Neural progenitor cell (in vitro differentiated cells): ENCODE measurements around the gene RBBP8NL. TPM values are rescaled to one million over a fixed set of nuclear protein-coding genes. Genes with fewer than 3 reads are reported as not detected.

Source experiments
- DNase-seq: peaks from one replicate; pipeline ENCODE4 v3.0.0-alpha.2; 2016; ENCODE audit warnings: low spot score
- H2AFZ ChIP-seq: fragments of 200-600 bp; sonication (generic); replicated peaks from 2 replicates; pipeline ENCODE4 v1.6.1; 2016; ENCODE audit warnings: antibody characterized with exemption
- H3F3A ChIP-seq: fragments of 200-600 bp; sonication (generic); 2 replicates; pipeline ENCODE4 v1.6.1; 2016; ENCODE audit warnings: antibody characterized with exemption, low read depth
- H3K27ac ChIP-seq: fragments of 200-600 bp; sonication (generic); 2 replicates; pipeline ENCODE4 v1.5.1; 2016; ENCODE audit warnings: mild to moderate bottlenecking
- H3K27me3 ChIP-seq: fragments of 200-600 bp; sonication (generic); 2 replicates; pipeline ENCODE4 v1.6.1; 2016; ENCODE audit warnings: mild to moderate bottlenecking, moderate library complexity
- H3K36me3 ChIP-seq: fragments of 200-600 bp; sonication (generic); 2 replicates; pipeline ENCODE4 v1.5.1; 2016
- H3K4me1 ChIP-seq: fragments of 200-600 bp; sonication (generic); 2 replicates; pipeline ENCODE4 v1.6.1; 2016; ENCODE audit warnings: mixed run types
- H3K4me2 ChIP-seq: fragments of 200-600 bp; sonication (generic); 2 replicates; pipeline ENCODE4 v1.6.1; 2016
- H3K4me3 ChIP-seq: fragments of 200-600 bp; sonication (generic); 2 replicates; pipeline ENCODE4 v1.5.1; 2016
- H3K79me2 ChIP-seq: fragments of 200-600 bp; sonication (generic); 2 replicates; pipeline ENCODE4 v1.6.1; 2016; ENCODE audit warnings: low read depth
- H3K9ac ChIP-seq: fragments of 200-600 bp; sonication (generic); 2 replicates; pipeline ENCODE4 v1.6.1; 2016
- H3K9me3 ChIP-seq: fragments of 200-600 bp; sonication (generic); 2 replicates; pipeline ENCODE4 v1.5.1; 2016; ENCODE audit warnings: low read depth
- H4K20me1 ChIP-seq: fragments of 200-600 bp; sonication (generic); 2 replicates; pipeline ENCODE4 v1.6.1; 2016; ENCODE audit warnings: low read depth
- H3K27ac Mint-ChIP-seq: 3 replicates; pipeline ENCODE4 v1.8.0; 2021; ENCODE audit warnings: mixed read lengths
- H3K27me3 Mint-ChIP-seq: 2 replicates; pipeline ENCODE4 v1.8.0; 2022; ENCODE audit warnings: low read depth, mild to moderate bottlenecking, inconsistent platforms, moderate library complexity, mixed read lengths; ENCODE audit not compliant: insufficient read depth
- H3K36me3 Mint-ChIP-seq: 3 replicates; pipeline ENCODE4 v1.8.0; 2021; ENCODE audit warnings: mixed read lengths
- H3K4me1 Mint-ChIP-seq: 3 replicates; pipeline ENCODE4 v1.8.0; 2021; ENCODE audit warnings: mixed read lengths
- H3K4me3 Mint-ChIP-seq: 3 replicates; pipeline ENCODE4 v1.8.0; 2021; ENCODE audit warnings: mild to moderate bottlenecking, moderate library complexity, mixed read lengths
- H3K9me3 Mint-ChIP-seq: 3 replicates; pipeline ENCODE4 v1.8.0; 2020; ENCODE audit warnings: mixed read lengths
- CTCF ChIP-seq: fragments of 200-600 bp; sonication (generic); IDR thresholded peaks from 2 replicates; pipeline ENCODE4 v1.5.1; 2017; ENCODE audit warnings: antibody characterized with exemption, mild to moderate bottlenecking
- EZH2 ChIP-seq: fragments of 200-600 bp; sonication (generic); IDR thresholded peaks from 2 replicates; pipeline ENCODE4 v1.6.1; 2017; ENCODE audit warnings: antibody characterized with exemption, mild to moderate bottlenecking, moderate library complexity
- EZH2phosphoT487 ChIP-seq: fragments of 200-600 bp; sonication (generic); IDR thresholded peaks from 2 replicates; pipeline ENCODE4 v1.6.1; 2017; ENCODE audit warnings: antibody characterized with exemption
- total RNA-seq: library from RNA; depleted of rRNA; stranded (reverse); fragments of >200 nt; gene quantifications from 2 replicates; pipeline ENCODE4 v1.2.3, GENCODE V29; 2015; ENCODE audit warnings: low replicate concordance

RBBP8NL gene
- total RNA-seq, 1 donor from 2014 or later = not detected

DNA sequence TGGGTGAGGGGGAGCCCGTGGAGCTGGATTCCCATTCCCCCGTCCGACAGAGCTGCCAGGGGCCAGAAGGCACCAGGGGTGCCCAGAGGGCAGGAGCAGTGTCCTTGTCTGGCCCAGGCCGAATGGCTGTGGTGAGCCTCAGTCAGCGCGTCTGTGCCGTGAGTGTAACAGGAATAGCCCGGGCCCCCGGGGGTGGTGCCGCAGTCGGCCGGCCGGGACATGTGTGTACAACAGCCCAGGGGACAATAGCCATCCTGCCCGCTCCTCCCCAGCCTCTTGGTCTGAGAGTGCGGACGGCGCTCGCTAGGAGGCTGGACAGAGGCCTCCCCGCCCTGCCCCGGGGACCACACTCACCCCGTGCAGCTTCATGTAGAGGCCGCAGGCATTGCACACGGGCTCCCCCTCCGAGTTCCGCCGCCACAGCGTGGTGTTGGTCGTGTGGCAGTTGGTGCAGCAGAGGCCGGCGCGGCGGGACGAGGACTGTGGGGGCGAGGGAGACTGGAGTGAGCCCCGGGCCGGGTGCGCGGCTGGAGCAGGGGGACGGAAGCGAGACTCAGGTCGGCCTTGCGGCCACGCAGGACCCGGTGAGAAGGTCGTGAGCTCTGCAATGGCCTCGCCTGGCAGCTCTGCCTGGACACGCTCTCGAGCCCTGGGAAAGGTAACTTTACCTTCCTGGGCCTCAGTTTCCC, 38.9 kb upstream of the RBBP8NL start:
- Histone ChIP-seq H3K4me3 (no peak overlapping the region), H3K9me3 (no peaks in the 10 kb centered on the region), H3K4me1 (peaks cover 8% of the 10 kb centered on the region), H3K27ac (no peak overlapping the region), H3K27me3 (peaks cover 5% of the 10 kb centered on the region), H4K20me1 (no peaks in the 10 kb centered on the region), H3F3A (peaks cover 6% of the 10 kb centered on the region), H3K4me2 (no peak overlapping the region), H3K36me3 (no peaks in the 10 kb centered on the region), H3K79me2 (no peaks in the 10 kb centered on the region), H3K9ac (no peak overlapping the region), H2AFZ (no peak overlapping the region)
- no peak for TF ChIP-seq CTCF
- TF ChIP-seq EZH2 = no peak
- no peak for TF ChIP-seq EZH2phosphoT487
- Mint-ChIP-seq H3K27ac (no peak overlapping the region), H3K4me1 (peaks cover 15% of the 10 kb centered on the region), H3K36me3 (no peaks in the 10 kb centered on the region), H3K27me3 (peaks cover 7% of the 10 kb centered on the region), H3K9me3 (no peaks in the 10 kb centered on the region), H3K4me3 (no peak overlapping the region)
- no peak for DNase-seq

- peaks cover 4% of the 10 kb centered on the region for H3K4me1 ChIP-seq
- no peak overlapping the region for H3K27ac Mint-ChIP-seq
- H3K27me3 Mint-ChIP-seq = peaks cover 9% of the 10 kb centered on the region
- peaks cover 11% of the 10 kb centered on the region for H3K4me1 Mint-ChIP-seq
- H4K20me1 ChIP-seq = no peaks in the 10 kb centered on the region
- H3K36me3 ChIP-seq = no peaks in the 10 kb centered on the region
- peaks cover 5% of the 10 kb centered on the region for H3K27me3 ChIP-seq
- DNase-seq = no peak
- H3F3A ChIP-seq = peaks cover 2% of the 10 kb centered on the region
- H3K79me2 ChIP-seq = no peaks in the 10 kb centered on the region
- no peak overlapping the region for H3K4me3 ChIP-seq
- H3K9me3 Mint-ChIP-seq = no peaks in the 10 kb centered on the region
- no peaks in the 10 kb centered on the region for H3K9me3 ChIP-seq
- no peak overlapping the region for H3K9ac ChIP-seq
- H3K36me3 Mint-ChIP-seq = no peaks in the 10 kb centered on the region
- no peak overlapping the region for H3K4me2 ChIP-seq
- TF ChIP-seq EZH2phosphoT487 (no peak), CTCF (no peak)
- H3K4me3 Mint-ChIP-seq = no peak overlapping the region
- H2AFZ ChIP-seq = no peak overlapping the region
- H3K27ac ChIP-seq = no peak overlapping the region
These were observed 37.7 kb upstream of the RBBP8NL start for GRCh38 chr20:62464990-62465389.

DNA sequence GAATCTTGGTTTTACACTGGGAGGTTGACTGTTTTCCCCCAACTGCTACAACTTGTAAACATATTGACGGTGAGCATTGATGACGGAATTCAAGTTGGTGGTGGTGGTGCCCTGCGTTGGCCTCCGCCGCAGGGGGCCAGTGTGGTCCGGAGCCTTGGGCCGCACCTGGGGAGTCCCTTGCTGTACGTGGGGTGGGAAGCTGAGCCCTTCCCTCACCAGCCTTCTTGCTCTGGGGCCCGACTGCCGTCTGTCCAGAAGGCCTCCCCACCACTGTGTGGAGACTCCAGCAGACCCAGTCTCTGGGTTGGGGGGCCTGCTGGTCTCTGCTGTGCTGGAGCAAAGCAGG, 37.1 kb upstream of the RBBP8NL start:
- Histone ChIP-seq H3K4me3 (no peak overlapping the region), H3K36me3 (no peaks in the 10 kb centered on the region), H3K9ac (no peak overlapping the region), H3K79me2 (no peaks in the 10 kb centered on the region), H3K27ac (no peak overlapping the region), H4K20me1 (no peaks in the 10 kb centered on the region), H3K4me1 (no peaks in the 10 kb centered on the region), H3K9me3 (no peaks in the 10 kb centered on the region), H3K27me3 (peaks cover 5% of the 10 kb centered on the region), H3F3A (no peaks in the 10 kb centered on the region), H2AFZ (no peak overlapping the region), H3K4me2 (no peak overlapping the region)
- no peak for DNase-seq
- H3K27ac Mint-ChIP-seq = no peak overlapping the region
- peaks cover 6% of the 10 kb centered on the region for H3K4me1 Mint-ChIP-seq
- H3K9me3 Mint-ChIP-seq = no peaks in the 10 kb centered on the region
- no peak overlapping the region for H3K4me3 Mint-ChIP-seq
- no peaks in the 10 kb centered on the region for H3K36me3 Mint-ChIP-seq
- H3K27me3 Mint-ChIP-seq = peaks cover 7% of the 10 kb centered on the region
- TF ChIP-seq CTCF (no peak), EZH2phosphoT487 (no peak), EZH2 (no peak)
